IMR-90 (cell line): Measurements from ENCODE around the gene KCNE2. TPM values are rescaled to one million over a fixed set of nuclear protein-coding genes. Genes with fewer than 3 reads are reported as not detected.

Experiments
- ATAC-seq: fragments of 200-7000 bp; cut with Tn5 transposase; 2 replicates; pipeline ENCODE4 v1.9.1; 2020; ENCODE audit warnings: low read depth, mild to moderate bottlenecking, moderate library complexity
- BruUV-seq: library from RNA; stranded (reverse); fragments of 400-500 nt; replicated peaks from 2 replicates; lab custom pipeline; 2021; lab: Mats Ljungman, UMichigan
- CTCF ChIA-PET: fragments of 300-600 bp; formaldehyde crosslinking; extraction: SDS; loops from one replicate; lab custom pipeline; 2021; ENCODE audit warnings: antibody characterized with exemption; lab: Yijun Ruan, JAX
- POLR2A ChIA-PET: fragments of 300-600 bp; sonication (Branson Sonifier 250); formaldehyde crosslinking; loops from one replicate; lab custom pipeline; 2022; ENCODE audit warnings: antibody characterized with exemption; ENCODE audit not compliant: unreplicated experiment; lab: Charles Lee
- DNase-seq: peaks from one replicate; pipeline ENCODE4 v3.0.0; 2013
- H2AFZ ChIP-seq: replicated peaks from 2 replicates; pipeline ENCODE3; 2013; ENCODE audit warnings: low read length, mild to moderate bottlenecking; ENCODE audit not compliant: poor library complexity
- H2AK5ac ChIP-seq: 2 replicates; pipeline ENCODE4 v1.6.1; 2013; ENCODE audit warnings: low read depth, low read length, inconsistent platforms
- H2AK9ac ChIP-seq: replicated peaks from 2 replicates; pipeline ENCODE3; 2013; ENCODE audit warnings: mild to moderate bottlenecking, low read depth, low read length, moderate library complexity; ENCODE audit not compliant: poor library complexity
- H2BK120ac ChIP-seq: 2 replicates; pipeline ENCODE4 v1.6.1; 2013; ENCODE audit warnings: low read depth, low read length, inconsistent platforms
- H2BK15ac ChIP-seq: 3 replicates; pipeline ENCODE4 v1.6.1; 2013; ENCODE audit warnings: low read depth, low read length, inconsistent platforms
- H2BK20ac ChIP-seq: 2 replicates; pipeline ENCODE4 v1.6.1; 2013; ENCODE audit warnings: low read depth, mild to moderate bottlenecking, inconsistent platforms, low read length, moderate library complexity
- H2BK5ac ChIP-seq: 2 replicates; pipeline ENCODE4 v1.6.1; 2013; ENCODE audit warnings: mild to moderate bottlenecking, low read depth, low read length, inconsistent platforms; ENCODE audit not compliant: poor library complexity, severe bottlenecking
- H3K14ac ChIP-seq: replicated peaks from 2 replicates; pipeline ENCODE4 v1.6.1; 2013; ENCODE audit warnings: low read depth, low read length, inconsistent platforms
- H3K18ac ChIP-seq: 2 replicates; pipeline ENCODE4 v1.6.1; 2013; ENCODE audit warnings: low read depth, low read length, control low read depth
- H3K23ac ChIP-seq: 2 replicates; pipeline ENCODE4 v1.6.1; 2013; ENCODE audit warnings: low read depth, low read length, inconsistent platforms
- H3K27ac ChIP-seq: 2 replicates; pipeline ENCODE4 v1.5.1; 2013; ENCODE audit warnings: mild to moderate bottlenecking, control low read depth, low read length; ENCODE audit not compliant: insufficient read depth
- H3K27me3 ChIP-seq: 2 replicates; pipeline ENCODE4 v1.6.1; 2013; ENCODE audit warnings: low read length; ENCODE audit not compliant: control insufficient read depth, insufficient read depth
- H3K36me3 ChIP-seq: 2 replicates; pipeline ENCODE4 v1.6.1; 2013; ENCODE audit warnings: low read length, mixed read lengths; ENCODE audit not compliant: control insufficient read depth, insufficient read depth
- H3K4ac ChIP-seq: 2 replicates; pipeline ENCODE4 v1.6.1; 2013; ENCODE audit warnings: low read depth, low read length, inconsistent platforms
- H3K4me1 ChIP-seq: 2 replicates; pipeline ENCODE4 v1.6.1; 2013; ENCODE audit warnings: low read length, mixed read lengths; ENCODE audit not compliant: control insufficient read depth, insufficient read depth
- H3K4me2 ChIP-seq: 2 replicates; pipeline ENCODE4 v1.6.1; 2013; ENCODE audit warnings: low read depth, mild to moderate bottlenecking, control low read depth, low read length, moderate library complexity
- H3K4me3 ChIP-seq: 2 replicates; pipeline ENCODE4 v1.5.1; 2013; ENCODE audit warnings: low read depth, mild to moderate bottlenecking, control low read depth, low read length, moderate library complexity; ENCODE audit not compliant: insufficient read depth
- H3K56ac ChIP-seq: 2 replicates; pipeline ENCODE4 v1.6.1; 2013; ENCODE audit warnings: low read length, inconsistent platforms; ENCODE audit not compliant: insufficient read depth; ENCODE audit errors: extremely low read depth
- H3K79me1 ChIP-seq, 2 experiments: 2 replicates each; pipeline ENCODE4 v1.6.1; 2013; ENCODE audit warnings: low read length in 2 of 2, inconsistent platforms in 1 of 2, low read depth in 1 of 2
- H3K9ac ChIP-seq: 2 replicates; pipeline ENCODE4 v1.6.1; 2013; ENCODE audit warnings: low read depth, low read length, control low read depth
- H3K9me1 ChIP-seq: 2 replicates; pipeline ENCODE4 v1.6.1; 2013; ENCODE audit warnings: low read length, inconsistent platforms; ENCODE audit not compliant: insufficient read depth
- H3K9me3 ChIP-seq: 2 replicates; pipeline ENCODE4 v1.6.1; 2013; ENCODE audit warnings: low read length; ENCODE audit not compliant: control insufficient read depth, insufficient read depth
- H4K20me1 ChIP-seq: 2 replicates; pipeline ENCODE4 v1.6.1; 2013; ENCODE audit warnings: low read length, inconsistent platforms; ENCODE audit not compliant: insufficient read depth
- H4K5ac ChIP-seq: 2 replicates; pipeline ENCODE4 v1.6.1; 2013; ENCODE audit warnings: mild to moderate bottlenecking, low read depth, low read length, control low read depth
- H4K8ac ChIP-seq, 2 experiments: 2 replicates each; pipeline ENCODE4 v1.6.1; 2013; ENCODE audit warnings: low read depth in 2 of 2, low read length in 2 of 2, control low read depth in 1 of 2, inconsistent platforms in 1 of 2
- H4K91ac ChIP-seq: 2 replicates; pipeline ENCODE4 v1.6.1; 2013; ENCODE audit warnings: low read depth, low read length, inconsistent platforms; ENCODE audit not compliant: insufficient read depth
- MAZ ChIP-seq: IDR thresholded peaks from 2 replicates; pipeline ENCODE4 v1.6.1; 2012; ENCODE audit warnings: low read depth, mild to moderate bottlenecking, low read length, improper control_type of control experiment, moderate library complexity, borderline replicate concordance
- WGBS, 2 experiments: methylation state at CpG; one replicate each; pipeline versions ENCODE4 v1.1.5 to v1.1.7; 2013; ENCODE audit warnings: missing lambda C conversion rate in 2 of 2; ENCODE audit not compliant: insufficient read length in 1 of 2; ENCODE audit errors: extremely low coverage in 2 of 2; 5-methylcytosine and 5-hydroxymethylcytosine counted together
- dilution Hi-C: fragments of 300-500 bp; cut with HindIII; formaldehyde crosslinking; loops from one replicate; pipeline ENCODE4 v1.14.3; 2018; ENCODE audit warnings: low sequenced_read_pairs; ENCODE audit not compliant: unreplicated experiment
- in situ Hi-C: fragments of 300-500 bp; cut with MboI; formaldehyde crosslinking; loops from 3 replicates; pipeline ENCODE4 v1.14.3; 2019; ENCODE audit warnings: low sequenced_read_pairs, inconsistent platforms, mixed read lengths
- intact Hi-C: fragments of 100-400 bp; cut with micrococcal nuclease; formaldehyde crosslinking; loops from 2 replicates; pipeline ENCODE4 v1.10.0; 2022
- polyA plus RNA-seq, 3 experiments: library from polyadenylated mRNA; depleted of rRNA; stranded (reverse); fragments of >200 nt; gene quantifications; 2 replicates each; pipeline ENCODE4 v1.2.3, GENCODE V29; 2012; ENCODE audit warnings: low replicate concordance in 1 of 3
- total RNA-seq: library from RNA; depleted of rRNA; stranded (reverse); fragments of >200 nt; gene quantifications from 2 replicates; pipeline ENCODE4 v1.2.3, GENCODE V29; 2012
- TF ChIP-seq, protein P1 (sequence below): conservative IDR thresholded peaks from 2 replicates; pipeline ENCODE4 v1.5.1; 2012; ENCODE audit warnings: mild to moderate bottlenecking, low read depth, low read length, improper control_type of control experiment

KCNE2 gene
- total and polyA plus RNA-seq, 2 of the 4 experiments (the other 2 are of a cell fraction) = not detected

DNA sequence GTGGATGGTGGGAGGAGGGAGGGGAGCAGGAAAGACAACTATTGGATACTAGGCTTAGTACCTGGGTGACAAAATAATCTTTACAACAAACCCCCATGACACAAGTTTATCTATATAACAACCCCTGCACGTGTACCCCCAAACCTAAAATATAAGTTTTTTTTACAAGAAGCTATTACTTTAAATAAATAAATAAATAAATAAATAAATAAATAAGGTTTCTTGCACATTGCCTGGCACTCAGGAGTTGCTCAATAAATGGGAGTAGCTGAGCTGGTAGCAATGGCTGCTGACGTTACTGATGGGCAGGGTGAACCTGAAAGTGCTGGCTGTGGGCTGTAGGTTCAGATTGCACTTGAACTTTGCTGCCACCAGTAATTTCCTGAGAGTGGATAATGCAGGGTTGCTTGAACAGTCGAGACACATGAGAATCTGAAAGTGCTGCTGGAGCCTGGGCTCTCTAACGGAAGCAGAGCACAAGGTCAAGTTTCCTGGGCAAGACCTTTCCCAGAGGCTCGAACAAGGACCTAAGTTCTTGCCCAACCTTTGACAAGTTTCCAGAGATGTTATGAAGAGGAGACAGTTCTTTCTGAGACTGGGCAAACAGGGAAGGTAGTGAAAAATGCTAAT, 14.8 kb upstream of the KCNE2 start:
- ATAC-seq (no peak), DNase-seq (no peak)
- H3K27me3 ChIP-seq = peaks cover 12% of the 10 kb centered on the region
- H3K9me1 ChIP-seq = peaks cover 13% of the 10 kb centered on the region
- intact Hi-C loops = loop anchor here (2.0 to 5.0 kb wide), 3 partner anchors 147 to 412 kb away; no protein-coding TSS in a partner anchor
- no peak overlapping the region for H2AFZ ChIP-seq
- POLR2A ChIA-PET = interaction anchor here (0.6 kb wide), 1 partner anchor 43 kb away, joined by 3 read pairs; no protein-coding TSS in a partner anchor
- H2BK20ac ChIP-seq = no peak overlapping the region; the same call in 1 of the 2 replicates
- H3K4ac ChIP-seq = no peak overlapping the region
- TF ChIP-seq, protein P1, sequence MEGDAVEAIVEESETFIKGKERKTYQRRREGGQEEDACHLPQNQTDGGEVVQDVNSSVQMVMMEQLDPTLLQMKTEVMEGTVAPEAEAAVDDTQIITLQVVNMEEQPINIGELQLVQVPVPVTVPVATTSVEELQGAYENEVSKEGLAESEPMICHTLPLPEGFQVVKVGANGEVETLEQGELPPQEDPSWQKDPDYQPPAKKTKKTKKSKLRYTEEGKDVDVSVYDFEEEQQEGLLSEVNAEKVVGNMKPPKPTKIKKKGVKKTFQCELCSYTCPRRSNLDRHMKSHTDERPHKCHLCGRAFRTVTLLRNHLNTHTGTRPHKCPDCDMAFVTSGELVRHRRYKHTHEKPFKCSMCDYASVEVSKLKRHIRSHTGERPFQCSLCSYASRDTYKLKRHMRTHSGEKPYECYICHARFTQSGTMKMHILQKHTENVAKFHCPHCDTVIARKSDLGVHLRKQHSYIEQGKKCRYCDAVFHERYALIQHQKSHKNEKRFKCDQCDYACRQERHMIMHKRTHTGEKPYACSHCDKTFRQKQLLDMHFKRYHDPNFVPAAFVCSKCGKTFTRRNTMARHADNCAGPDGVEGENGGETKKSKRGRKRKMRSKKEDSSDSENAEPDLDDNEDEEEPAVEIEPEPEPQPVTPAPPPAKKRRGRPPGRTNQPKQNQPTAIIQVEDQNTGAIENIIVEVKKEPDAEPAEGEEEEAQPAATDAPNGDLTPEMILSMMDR = no peak
- no peak for TF ChIP-seq MAZ
- no peak overlapping the region for H3K18ac ChIP-seq
- H3K56ac ChIP-seq = no peak overlapping the region
- 85% methylated on average over 3 of the region's 5 CpGs; no CpG with 5 or more reads in 1 of the 2 experiments for WGBS, 2 experiments
- peaks cover 22% of the 10 kb centered on the region for H3K4me1 ChIP-seq
- H3K36me3 ChIP-seq = no peaks in the 10 kb centered on the region
- H4K8ac ChIP-seq = no peak overlapping the region
- H4K91ac ChIP-seq = no peak overlapping the region
- peak overlapping the region; percentile 33; the same call in 1 of the 2 replicates for H2BK120ac ChIP-seq
- in situ Hi-C loops = no loop called here
- H3K23ac ChIP-seq = no peak overlapping the region
- H4K5ac ChIP-seq = no peak overlapping the region
- no peak overlapping the region for H2BK5ac ChIP-seq
- no TSS peak for BruUV-seq
- H3K27ac ChIP-seq = no peak overlapping the region
- no peak overlapping the region for H2BK15ac ChIP-seq
- no peak overlapping the region for H3K9ac ChIP-seq
- dilution Hi-C loops = no loop called here
- no peak overlapping the region for H3K4me3 ChIP-seq
- no peaks in the 10 kb centered on the region for H3K9me3 ChIP-seq
- CTCF ChIA-PET = interaction anchor here (1.7 to 3.5 kb wide), 2 partner anchors 11 to 425 kb away, joined by 5 to 24 read pairs; no protein-coding TSS in a partner anchor
- H2AK9ac ChIP-seq = no peak overlapping the region
- H3K79me1 ChIP-seq = 0 out of 4 replicates have a peak, but pooled peaks cover 0 to 4% of the 10 kb centered on the region in 2 experiments
- H4K20me1 ChIP-seq = no peaks in the 10 kb centered on the region
- H3K4me2 ChIP-seq = no peak overlapping the region
- no peak overlapping the region for H2AK5ac ChIP-seq
- no peak overlapping the region for H3K14ac ChIP-seq
